Kidney tubule cell (primary cell): ENCODE results near the gene PPP1R27.
"Not testable (repeated sequence)": the region's sequence is repeated elsewhere in the genome, so short reads cannot be mapped to it uniquely, and the experiment has no call there.

Experiments
- DNase-seq: peaks from one replicate; pipeline ENCODE4 v3.0.0-alpha.2; 2018; ENCODE audit warnings: low spot score

The PPP1R27 gene

DNA sequence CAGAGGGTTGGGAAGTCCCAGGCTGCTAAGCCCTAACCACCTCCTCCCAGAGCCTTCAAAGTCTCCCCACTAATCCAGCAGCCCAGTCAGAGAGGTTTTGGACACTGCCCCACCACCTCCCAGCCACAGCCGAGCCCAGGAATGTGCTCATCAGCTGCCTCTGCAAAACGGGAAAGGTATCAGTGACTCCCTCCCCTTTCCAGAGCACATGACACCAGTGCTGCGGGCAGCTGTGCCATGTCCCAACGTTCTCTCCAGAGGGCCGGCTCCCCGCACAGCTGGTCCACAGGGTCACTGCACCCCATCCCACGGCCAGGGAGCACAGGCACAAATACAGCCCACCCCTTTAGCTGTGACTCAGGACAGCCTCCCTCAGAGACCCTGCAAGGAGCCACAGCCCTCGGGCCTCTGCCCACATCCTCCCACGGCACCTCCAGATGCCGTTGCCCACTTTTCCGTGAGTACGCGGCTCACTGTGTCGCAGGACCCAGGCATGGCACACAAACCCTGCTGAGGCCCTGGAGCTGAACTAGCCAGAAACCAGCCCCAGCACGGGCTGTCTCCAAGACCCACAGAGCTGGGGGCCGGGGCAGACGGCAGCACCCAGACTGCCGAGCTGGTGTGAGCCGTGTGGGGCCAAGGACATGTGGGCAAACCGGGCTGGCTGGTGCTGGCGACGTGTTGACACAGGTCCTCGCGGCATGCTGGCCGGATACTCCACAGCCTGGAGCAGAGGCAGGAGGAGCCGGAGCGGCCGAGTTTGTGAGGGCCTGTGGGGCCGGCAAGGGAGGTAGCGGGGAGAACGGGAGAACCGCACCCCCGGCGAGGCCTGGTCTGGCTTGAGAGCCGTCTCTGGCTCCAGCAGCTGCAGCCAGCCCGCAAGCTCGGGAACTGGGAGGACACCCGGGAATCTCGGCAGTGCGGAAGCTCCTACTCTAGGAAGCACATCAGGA, 6.3 kb upstream of the PPP1R27 start:
- no peak for DNase-seq

DNA sequence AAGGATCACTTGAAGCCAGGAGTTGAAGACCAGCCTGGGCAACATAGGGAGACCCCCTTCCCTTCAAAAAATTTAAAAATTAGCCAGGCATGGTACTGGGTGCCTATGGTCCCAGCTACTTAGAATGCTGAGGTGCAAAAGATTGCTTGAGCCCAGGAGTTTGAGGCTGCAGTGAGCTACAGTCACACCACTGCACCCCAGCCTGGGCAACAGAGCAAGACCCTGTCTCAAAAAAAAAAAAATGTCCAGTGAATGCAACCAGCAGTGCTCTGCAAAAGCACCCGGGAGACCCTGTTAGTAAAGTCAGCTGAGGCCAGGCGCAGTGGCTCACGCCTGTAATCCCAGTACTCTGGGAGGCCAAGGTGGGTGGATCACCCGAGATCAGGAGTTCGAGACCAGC, 5.2 kb upstream of the PPP1R27 start:
- not testable (repeated sequence) for DNase-seq

DNA sequence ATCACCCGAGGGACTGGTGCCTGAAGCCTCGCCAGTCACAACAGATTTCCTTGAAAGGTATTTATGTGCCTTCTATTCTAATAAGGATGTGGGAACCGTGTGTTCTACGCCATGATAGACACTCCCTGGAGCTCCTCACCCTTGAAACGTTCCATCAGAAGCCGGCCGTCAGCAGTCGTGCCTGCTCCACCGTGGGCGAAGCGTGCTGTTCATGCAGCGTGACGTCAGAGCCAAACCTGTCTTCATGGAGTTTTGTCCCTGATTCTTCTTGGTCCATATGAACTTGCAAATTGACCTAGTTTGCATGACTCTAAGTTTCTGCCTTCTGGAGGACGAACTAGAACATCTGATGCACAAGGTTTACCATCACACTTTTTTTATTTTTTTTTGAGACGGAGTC, 4.5 kb upstream of the PPP1R27 start:
- DNase-seq: no peak

DNA sequence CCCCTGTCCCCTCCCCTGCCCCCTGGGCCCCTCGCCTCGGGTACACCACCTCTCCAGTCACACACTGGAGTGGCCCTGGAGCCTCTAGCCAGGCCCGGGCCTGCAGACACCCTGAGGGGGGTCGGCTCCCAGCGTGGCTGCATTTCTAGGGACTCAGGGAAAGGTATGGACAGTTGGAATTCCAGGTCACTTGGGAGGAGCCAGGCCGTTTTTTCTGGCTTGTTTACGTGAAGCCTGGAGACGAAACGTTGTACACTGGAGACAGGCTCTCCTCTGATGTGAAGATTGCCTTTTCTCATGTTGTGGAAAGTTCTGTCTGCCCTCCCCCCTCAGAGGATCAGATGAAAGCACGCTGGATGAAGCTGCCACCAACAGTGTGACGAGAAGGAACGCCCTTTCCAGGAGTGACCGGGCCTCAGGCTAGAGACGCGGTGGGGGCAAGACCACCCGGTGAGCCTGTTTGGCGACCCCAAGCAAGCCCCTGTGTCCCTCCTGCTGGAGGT, 4.0 kb upstream of the PPP1R27 start:
- no peak for DNase-seq

DNA sequence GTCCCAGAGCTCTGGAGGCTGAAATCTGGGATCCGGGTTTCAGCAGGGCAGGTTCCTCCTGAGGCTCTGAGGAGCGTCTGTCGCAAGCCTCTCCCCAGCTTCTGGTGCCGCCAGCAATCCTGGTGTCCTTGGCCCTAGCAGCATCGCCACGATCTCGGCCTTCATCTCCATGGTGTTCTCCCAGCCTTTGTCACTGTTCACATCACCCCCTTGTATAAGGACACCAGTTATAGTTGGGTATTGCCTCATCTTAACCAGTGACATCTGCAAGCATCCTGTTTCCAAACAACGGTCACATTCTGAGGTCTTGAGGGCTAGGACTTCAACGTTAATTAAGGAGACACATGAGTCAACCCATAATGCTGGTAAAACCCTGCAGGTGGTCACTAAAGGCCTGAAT, 2.8 kb upstream of the PPP1R27 start:
- DNase-seq: no peak

DNA sequence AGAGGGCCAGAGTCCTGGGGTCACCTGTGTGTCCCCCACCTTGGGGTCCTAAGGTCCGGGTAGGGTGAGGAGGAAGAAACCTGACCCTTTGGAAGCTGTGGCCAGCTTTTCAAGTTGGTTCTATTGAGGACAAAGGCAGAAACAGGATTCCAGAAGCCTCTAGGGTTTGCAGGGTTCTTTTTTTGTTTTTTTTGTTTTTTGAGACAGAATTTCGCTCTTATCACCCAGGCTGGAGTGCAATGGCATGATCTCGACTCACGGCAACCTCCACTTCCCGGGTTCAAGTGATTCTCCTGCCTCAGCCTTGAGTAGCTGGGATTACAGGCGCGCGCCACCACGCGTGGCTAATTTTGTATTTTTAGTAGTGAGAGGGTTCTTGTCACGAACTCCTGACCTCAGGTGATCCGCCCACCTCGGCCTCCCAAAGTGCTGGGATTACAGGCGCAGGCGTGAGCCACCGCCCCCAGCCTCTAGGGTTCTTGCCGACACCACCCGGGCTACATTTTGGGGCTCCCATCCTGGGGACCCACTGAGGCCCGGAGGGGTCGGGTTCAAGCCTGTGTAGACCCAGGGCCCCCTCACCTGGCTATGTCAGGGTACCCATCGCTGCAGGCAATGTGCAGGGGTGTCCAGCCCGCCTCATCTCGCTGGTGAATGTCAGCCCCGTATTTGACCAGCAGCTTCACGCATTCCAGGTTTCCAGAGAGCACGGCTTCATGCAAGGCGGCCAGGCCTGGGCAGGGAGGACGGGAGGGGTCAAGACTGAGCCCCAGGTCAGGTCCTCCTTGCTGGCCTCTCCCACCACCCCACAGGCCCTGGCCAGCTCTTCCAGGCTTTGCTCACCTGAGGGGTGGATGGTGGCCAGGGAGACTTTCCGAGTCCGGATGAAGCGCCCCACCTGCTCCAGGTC, 674 bp downstream of the PPP1R27 start:
- no peak for DNase-seq

DNA sequence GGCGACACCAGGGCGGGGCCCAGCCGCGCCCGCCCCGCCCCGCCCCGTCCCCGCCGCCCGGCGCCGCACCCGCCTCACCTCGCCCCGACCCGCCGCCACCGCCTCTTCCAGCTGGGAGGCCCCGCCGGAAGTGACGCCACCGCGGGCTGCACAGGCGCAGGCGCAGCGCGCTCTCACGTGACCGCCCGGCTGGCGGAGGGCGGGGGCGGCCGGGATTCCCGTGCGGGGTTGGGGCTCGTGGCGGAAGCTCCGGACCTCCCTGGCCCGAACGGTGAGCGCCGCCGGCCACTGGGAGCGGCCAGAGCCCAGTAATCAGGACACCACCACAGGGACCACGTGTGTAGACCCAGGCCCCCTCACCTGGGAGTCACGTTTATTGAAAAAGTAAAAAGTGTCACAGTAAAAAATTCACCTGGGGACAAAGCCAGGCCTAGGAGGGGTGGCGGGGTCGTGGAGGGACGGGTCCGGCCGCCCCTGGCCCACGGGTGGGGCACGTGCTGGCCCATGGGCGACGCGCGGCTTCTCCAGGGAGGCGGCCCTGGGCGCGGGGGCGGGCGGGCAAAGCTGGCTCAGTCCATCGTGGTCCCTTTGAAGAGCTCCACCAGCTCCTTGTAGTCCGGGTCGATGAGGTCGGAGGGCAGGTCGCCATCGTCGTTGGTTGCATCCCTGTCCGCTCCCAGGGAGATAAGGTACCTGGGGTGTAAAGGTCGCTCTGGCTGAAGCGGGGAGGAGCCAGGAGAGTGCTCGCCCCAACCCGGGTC, 1.5 kb downstream of the PPP1R27 start, which contains the start of gene MCRIP1:
Gene MCRIP1, minus strand, starts transcription at position 132 of the 761 bp plus-strand sequence. CDS start 8,785 bp downstream, outside the sequence.
- peak; percentile 96 for DNase-seq

DNA sequence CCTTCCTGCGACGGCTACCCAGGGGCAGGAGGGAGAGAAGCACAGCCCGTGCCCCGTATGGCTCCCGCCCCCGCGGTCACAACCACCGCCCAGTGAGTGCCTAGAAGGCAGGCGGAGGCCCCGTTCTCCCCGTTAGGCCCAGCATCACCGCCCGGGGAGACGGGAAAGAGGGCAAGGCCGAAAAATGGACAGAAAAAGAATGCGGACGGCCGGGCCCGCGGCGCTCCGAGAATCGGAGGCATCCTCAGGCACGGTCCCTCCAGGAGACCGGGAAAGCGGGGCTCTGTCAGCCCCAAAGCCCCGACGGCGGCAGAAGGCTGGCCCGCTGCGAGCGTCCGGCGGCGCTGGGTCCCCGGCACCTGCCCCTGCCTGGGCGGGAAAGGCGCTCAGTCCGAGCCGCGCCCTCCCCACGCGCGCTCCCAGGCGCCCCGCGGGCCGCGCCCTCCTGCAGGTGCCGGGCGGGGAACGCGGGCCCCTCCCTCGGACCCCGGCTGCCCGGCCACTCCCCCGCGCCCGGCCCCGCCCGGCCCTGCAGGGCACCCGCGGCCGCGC, 2.2 kb downstream of the PPP1R27 start:
- peak; percentile 32 for DNase-seq

DNA sequence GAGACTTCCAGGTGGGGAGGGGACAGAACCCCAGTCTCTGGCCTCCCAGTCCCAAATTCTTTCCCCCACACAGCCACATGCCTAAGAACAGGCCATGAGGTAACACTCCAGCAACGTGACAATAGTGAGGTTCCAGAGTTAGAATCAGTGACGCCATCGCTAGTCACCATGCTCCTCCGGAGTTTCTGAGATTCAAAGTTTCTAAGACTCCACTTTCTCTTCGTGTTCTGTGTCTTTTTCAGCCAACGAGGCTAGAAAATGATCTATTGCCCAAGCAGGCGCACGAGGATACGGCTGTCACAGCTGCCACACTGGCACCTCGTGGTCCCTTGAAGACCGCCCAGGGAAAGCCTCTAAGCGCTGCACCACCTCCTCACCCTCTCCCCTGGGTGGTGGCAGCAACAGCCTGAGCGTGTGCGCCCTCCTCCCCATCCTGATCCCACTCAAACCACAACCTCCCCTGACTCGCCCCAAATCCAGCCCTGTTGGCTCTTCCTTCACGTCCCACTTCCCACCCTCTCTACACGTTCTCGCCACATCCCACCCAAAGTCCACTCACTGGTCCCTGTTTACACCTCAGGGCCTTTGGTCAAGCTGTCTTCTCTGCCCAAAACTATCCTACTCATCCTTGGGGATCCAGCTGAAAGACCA, 2.8 kb downstream of the PPP1R27 start:
- peak; percentile 59 for DNase-seq

DNA sequence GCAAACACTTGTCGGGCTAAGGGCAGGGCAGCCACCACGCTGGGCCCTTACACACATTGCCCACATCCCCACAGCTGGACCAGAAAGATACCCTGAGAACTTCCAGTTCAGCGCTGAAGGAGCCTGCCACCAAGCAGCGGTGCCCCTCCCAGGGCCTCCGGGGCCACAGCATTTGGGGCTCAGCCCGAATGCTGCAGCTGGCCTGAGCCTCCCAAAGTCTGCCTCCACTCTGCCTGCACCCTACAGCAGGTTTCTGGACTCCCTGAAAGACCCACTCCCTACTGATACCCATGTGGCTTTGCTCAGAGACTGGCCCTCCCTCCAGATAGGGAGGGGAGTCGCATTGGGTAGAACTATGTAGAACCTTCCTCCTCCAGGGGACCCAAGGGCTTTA, 3.3 kb downstream of the PPP1R27 start:
- no peak for DNase-seq

DNA sequence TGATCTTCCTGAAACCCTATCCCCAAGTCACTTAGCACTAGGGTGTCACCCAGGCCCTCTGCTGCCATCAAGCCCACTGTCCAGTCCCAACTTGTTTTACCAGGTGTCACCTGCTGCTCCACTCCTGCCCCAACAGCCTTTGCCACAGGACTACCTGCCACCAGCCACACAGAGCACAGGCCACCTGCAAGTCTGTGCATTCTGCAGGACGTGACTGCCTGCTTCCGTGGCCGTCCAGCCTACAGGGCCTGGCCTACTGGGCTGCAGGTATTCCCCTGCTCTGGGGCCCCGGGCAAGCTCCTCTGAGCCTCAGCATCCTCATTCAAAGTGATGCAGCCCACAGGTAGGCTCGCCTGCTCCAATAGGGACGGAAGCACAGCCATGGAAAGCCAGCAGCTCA, 5.0 kb downstream of the PPP1R27 start:
- no peak for DNase-seq

DNA sequence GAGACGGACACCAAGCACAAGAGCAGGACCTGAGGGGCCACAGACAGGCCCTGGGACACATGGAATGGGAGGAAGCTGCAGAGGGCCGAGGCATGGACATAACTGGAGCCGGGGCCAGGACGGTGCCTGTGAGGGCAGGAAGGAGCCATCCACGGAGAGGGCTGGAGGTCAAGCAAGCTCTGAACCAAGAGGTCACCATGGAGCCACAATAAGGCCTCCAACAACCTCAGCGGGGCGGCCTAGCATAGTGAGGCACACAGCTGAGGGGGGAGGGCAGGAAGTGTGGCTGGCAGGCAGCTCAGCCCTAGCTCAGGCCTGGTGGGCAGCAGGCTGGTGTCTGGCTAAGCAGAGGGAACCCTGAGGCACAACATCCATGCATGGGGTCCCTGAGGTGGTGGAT, 6.2 kb downstream of the PPP1R27 start:
- DNase-seq: no peak

DNA sequence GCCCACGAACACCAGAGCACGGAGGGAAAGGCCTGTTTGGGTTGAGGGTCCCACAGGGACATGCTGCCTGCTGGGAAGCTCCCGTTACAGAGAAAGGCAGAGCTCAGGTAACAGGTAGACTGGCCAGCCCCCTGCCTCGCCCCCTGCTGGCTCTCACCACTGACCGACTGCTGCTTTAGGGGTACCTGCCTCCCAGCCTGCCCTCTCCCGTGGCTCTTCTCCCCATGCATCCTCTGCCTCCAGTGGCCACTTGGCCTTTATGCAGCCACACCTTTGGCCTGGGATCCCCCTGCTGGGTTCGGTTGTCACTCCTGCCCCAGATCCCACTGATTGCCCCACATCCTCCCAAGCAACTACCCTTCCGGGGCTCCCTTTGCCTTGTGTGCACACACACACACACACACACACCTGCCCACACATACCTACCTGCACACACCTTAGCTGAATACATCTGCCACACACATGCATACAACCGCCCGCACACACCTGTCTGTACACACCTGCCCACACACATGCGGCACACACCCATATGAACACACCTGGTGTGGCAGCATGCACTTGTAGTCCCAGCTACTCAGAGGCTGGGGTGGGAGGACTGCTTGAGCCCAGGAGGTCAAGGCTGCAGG, 8.9 kb downstream of the PPP1R27 start:
- DNase-seq: no peak

DNA sequence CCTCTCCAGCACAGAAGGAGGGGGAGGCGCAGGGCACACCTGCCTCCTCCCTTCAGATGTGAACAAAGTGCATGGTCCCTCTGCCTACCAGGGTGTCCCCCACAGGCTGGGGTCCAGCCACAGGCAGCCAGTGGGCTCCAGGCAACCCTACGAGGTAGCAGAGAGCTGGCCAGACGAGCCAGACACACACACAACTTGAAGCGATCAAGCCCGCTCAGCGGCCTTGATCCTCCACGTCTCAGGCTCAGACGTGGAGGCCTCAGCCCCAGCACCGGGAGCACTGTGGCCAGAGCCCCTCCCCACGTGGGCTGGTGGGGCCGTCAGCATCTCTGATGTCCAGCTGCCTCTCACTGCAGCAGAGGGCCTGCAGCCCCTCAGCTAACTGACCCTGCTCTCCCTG, 10.3 kb downstream of the PPP1R27 start:
- no peak for DNase-seq

DNA sequence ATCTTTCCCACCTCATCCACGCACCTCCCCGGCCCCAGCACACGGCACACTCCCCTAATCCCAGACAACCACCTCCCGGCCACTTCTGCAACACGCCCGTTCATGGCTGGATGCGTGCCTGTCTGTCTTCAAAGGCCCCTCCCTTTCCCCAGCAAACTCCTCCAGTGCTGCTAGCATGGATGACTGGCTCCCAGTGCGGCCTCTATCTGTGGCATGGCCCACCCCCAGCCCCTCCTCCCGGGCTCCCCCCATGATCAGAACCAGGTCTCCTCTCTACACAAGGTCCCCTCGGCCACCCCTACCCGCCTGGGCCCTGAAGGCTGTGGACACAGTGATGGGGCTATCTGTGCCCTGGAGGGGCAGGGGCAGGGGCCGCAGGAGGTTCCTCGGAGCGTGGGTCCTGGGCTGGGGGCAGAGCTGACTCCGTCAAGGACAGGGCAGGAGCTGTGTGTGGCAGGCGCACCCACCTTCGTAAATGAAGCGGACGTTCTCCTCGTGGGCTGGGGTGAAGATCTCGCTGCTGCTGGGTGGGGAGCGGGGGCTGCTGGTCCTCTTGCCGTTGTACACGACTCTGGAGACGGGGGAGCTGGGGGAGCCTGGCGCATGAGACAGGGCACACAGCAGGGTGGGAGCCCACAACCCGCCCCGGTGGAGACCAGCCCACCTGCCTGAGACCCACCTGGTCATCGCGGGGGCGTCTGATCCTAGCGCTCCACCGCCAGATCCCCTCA, 10.9 kb downstream of the PPP1R27 start:
- no peak for DNase-seq

DNA sequence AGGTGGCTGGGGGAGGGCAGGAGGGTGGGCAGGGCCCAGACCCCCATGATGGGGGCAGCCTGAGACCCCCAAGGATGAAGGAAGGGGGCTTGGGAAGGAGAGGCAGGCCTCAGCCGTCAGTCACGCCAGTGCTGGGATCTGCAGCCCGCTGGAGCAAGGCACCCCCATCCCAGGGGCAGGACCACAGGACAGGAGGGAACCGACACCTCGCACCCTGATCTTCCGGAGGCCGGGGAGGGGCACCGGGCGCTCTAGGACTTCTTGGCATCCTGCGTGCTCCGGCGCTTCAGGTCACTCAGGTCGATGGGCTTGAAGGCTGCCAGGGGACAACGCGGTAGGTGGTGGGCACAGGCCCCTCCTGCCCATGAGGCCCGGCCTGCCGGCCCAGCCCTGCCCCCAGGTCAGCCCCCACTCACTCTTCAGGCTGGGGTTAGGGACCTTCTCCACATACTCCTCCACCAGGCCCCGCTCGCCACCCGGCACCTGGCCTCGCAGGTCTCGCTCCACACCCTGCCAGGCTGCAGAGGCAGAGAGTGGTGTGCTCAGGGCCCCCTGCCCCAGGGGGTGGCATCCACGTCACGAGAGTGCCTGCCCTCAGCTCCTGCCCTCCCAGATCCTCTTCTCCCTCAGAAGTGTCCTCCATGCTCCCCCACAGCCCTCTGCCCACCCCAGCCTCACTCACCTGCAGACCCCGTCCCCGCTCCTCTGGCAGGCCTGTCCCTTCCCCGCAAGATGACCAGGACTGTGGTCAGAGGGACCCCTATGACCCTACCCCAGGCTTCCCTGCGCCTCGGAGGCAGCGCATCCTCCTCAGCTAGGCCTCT, 11.6 kb downstream of the PPP1R27 start:
- no peak for DNase-seq

DNA sequence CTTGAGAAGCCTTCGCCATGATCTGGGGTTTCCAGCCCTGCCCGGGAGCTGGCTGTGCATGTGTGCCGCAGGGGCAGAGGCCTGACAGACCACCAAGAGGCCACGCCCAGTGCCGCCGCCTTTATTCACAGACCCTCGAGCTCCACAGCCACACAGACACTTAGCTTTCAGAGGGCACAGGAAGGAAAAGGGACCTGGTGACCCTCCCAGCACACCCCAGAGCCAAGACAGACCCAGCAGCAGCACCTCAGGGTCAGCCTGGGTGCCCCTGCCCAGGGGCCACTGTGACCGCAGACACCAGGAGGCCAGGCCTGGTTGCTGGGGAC, 12.6 kb downstream of the PPP1R27 start:
- DNase-seq: no peak

DNA sequence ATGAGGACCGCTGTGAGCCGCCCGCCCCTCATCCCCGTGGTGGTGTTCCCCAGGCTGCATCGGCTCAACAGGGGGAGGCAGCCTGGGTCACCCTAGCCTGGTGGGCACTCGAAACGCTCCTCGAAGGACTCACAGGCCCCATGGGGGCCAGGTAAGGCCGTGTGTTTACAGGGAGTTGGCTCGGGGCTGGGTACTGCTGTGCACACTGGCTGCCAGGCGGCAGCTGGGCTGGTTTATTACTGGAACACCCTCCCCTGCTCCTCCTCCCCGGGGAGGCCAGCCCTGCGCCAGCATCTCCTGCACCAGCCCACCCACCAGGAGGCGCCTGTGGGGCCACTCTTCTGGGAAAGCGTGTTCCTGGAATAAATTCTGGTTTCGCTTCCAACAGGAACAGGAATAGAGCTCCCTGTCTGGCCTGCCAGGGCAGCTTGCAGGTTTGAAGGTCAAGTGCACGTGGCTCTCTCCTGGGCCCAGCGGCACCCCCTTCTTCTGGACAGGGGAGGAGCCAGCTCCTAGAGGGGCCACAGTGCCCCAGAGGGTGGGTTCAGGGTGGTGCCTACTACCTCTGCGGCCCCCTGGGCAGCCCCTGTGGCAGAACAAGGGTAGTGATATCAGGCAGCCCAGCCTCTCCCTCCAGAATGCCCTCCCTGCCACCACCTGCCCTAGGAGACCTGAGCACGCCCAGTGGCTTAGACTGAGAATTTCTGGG, 13.1 kb downstream of the PPP1R27 start:
- DNase-seq: peak; percentile 83
